ENCODE results near the gene SIGLEC5.
"Not testable (repeated sequence)": the region's sequence is repeated elsewhere in the genome, so short reads cannot be mapped to it uniquely, and the experiment has no call there.

The SIGLEC5 gene

GRCh38 chr19:51630315-51630714, at the start of gene SIGLEC5:
SIGLEC5 (minus strand) TSS chr19:51630401; CDS start chr19:51630335, 66 bp downstream.
- not testable (repeated sequence) for DNase-seq

GRCh38 chr19:51676566-51677083, 46.4 kb upstream of the SIGLEC5 start:
- no peak for DNase-seq

DNA sequence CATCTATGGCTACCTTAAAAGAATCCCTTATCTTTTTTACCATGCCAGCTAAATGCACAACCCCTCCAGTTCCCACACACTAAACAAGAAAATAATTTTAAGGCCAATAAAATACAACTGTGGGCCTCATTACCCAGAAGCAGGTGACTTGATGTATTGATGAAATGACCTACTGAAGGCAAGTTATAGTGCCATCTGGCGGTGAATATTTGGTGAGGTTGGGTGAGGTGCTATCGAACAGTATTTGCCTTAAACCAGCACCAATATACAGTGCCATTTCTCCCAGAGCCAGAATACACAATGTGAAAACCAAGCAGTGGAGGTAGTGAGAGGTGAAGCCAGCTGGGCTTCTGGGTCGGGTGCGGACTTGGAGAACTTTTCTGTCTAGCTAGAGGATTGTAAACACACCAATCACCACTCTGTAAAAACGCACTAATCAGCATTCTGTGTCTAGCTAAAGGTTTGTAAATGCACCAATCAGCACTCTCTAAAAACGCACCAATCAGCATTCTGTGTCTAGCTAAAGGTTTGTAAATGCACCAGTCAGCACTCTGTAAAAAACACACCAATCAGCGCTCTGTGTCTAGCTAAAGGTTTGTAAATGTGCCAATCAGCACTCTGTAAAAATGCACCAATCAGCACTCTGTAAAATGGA, 45.8 kb upstream of the SIGLEC5 start:
- DNase-seq = peak in 1 of 2 donors; percentile 4

- no peak for DNase-seq
Observed at GRCh38 chr19:51668216-51668615, 38.0 kb upstream of the SIGLEC5 start.

GRCh38 chr19:51664997-51665396, 34.8 kb upstream of the SIGLEC5 start:
- no peak for DNase-seq

GRCh38 chr19:51664131-51664530, 33.9 kb upstream of the SIGLEC5 start:
- no peak for DNase-seq

- DNase-seq = no peak
Observed at GRCh38 chr19:51663650-51664049, 33.4 kb upstream of the SIGLEC5 start.

- peak; percentile 24 to 34 for DNase-seq
Observed at GRCh38 chr19:51660975-51661600, 30.9 kb upstream of the SIGLEC5 start.

DNA sequence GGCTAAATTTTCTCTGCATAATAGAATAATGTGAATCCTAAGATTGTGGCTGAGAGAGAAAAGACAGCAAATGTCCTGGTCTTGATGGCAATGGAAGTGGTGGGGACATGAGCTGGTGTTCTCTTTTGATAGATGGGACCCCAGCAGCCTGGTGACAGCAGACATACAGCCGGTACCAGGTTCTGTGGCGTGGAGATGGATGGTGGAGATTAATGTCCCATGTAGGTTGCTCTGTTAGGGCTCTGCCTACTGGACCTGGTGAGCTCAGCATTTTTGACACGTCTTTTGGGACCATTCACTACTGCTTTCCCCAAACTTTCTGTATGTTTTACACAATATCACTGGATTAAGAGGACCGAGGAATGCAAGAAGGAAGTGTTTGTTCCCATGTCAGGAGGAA, 24.6 kb upstream of the SIGLEC5 start:
- DNase-seq = no peak

GRCh38 chr19:51653162-51653561, 23.0 kb upstream of the SIGLEC5 start:
- DNase-seq = no peak

GRCh38 chr19:51652266-51652665, 22.1 kb upstream of the SIGLEC5 start:
- no peak for DNase-seq

GRCh38 chr19:51651216-51651846, 21.1 kb upstream of the SIGLEC5 start:
- DNase-seq = peak in 1 of 2 donors; percentile 25

- DNase-seq = no peak
Observed at GRCh38 chr19:51647318-51647717, 17.1 kb upstream of the SIGLEC5 start.

- not testable (repeated sequence) for DNase-seq
Observed at GRCh38 chr19:51646730-51647129, 16.5 kb upstream of the SIGLEC5 start, which contains the start of gene SIGLEC14. SIGLEC14 (minus strand) TSS chr19:51646825; CDS start chr19:51646759, 66 bp downstream.

GRCh38 chr19:51644636-51645271, 14.6 kb upstream of the SIGLEC5 start:
- no peak for DNase-seq

- no peak for DNase-seq
Observed at GRCh38 chr19:51641648-51642047, 11.4 kb upstream of the SIGLEC5 start.

GRCh38 chr19:51640386-51640785, 10.2 kb upstream of the SIGLEC5 start:
- no peak for DNase-seq

- no peak for DNase-seq
Observed at GRCh38 chr19:51639916-51640315, 9.7 kb upstream of the SIGLEC5 start.

GRCh38 chr19:51637362-51637978, 7.3 kb upstream of the SIGLEC5 start:
- DNase-seq = peak in 1 of 2 donors; percentile 18

DNA sequence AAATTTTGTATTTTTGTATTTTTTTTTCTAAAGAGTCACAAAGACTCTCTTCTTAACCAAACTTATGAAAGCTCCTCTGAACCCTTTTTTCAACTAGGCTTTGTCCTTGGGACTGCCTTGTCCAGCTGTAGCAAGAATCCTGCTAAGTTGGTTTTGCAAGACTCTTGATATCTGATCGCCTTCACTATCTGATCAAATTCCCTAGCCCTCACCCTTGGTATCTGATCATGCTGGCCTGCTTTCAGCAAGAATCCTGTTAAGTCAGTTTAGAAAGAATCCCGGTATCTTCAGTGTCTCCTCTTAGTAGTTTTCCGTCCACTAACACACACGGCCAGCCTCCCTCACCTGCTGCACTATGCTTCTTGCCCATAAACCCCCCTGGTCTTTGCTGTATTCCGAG, 1.9 kb upstream of the SIGLEC5 start:
- no peak for DNase-seq

DNA sequence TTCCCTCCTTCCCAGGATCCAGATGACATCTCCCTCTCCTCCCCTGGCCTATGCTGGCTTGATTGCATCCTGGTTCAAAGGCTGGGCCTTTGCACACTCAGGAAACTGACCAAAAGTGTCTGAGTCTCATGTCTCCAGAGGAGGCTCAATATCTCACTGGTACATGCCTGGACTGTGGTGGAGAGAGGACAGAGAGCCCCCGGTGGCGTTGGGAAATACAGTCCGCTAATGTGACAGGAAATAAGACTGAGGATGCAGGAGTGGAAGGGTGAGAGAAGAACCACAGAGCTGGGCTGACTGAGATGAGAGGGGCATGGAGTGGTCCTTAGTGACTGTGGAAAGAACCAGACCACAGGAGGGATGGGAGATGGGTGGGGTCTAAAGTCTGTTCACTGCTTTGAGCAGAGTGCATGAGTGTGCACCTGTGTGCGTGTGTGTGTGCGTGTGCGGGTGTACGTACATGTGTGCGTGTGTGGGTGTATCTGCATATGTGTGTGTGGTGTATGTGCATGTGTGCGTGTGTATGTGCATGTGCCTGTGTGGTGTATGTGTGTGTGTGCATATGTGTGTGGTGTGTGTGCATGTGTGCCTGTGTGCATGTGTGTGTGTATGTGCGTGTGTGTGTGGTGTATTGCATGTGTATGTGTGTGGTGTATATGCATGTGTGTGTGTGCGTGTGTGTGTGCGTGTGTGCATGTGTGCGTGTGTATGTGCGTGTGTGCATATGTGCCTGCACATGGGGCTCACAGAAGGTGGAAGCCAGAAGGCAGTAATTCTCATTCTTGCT, 1.9 kb downstream of the SIGLEC5 start:
- DNase-seq = no peak

Measured in bone marrow (tissue), 2 donors.